Umbilical cord (tissue), 2 donors: ENCODE data around the gene TTC38. TPM values are rescaled to one million over a fixed set of nuclear protein-coding genes. Genes with fewer than 3 reads are reported as not detected.

Source experiments
- DNase-seq: peaks from one replicate; pipeline ENCODE4 v3.0.0-alpha.2; 2015; ENCODE audit warnings: low spot score
- total RNA-seq: library from RNA; depleted of rRNA; stranded (reverse); fragments of >200 nt; gene quantifications from one replicate; pipeline ENCODE4 v1.2.3, GENCODE V29; 2014; ENCODE audit warnings: low replicate concordance; ENCODE audit not compliant: insufficient read depth

The TTC38 gene
- total RNA-seq, result 20.7 TPM

- peak; percentile 86 for DNase-seq
Measured at GRCh38 chr22:46267431-46268279, at the start of gene TTC38. Gene TTC38, plus strand, starts transcription at chr22:46268008. Its CDS starts 32 bp downstream, at chr22:46268040.

GRCh38 chr22:46219636-46220035, 48.2 kb upstream of the TTC38 start:
- DNase-seq, result no peak

- no peak for DNase-seq
Measured at GRCh38 chr22:46220921-46221320, 46.9 kb upstream of the TTC38 start.

GRCh38 chr22:46224044-46224897, 43.5 kb upstream of the TTC38 start:
- no peak for DNase-seq

GRCh38 chr22:46224898-46225290, 42.9 kb upstream of the TTC38 start:
- no peak for DNase-seq

GRCh38 chr22:46225631-46226030, 42.2 kb upstream of the TTC38 start:
- no peak for DNase-seq

- no peak for DNase-seq
Measured at GRCh38 chr22:46226577-46226976, 41.2 kb upstream of the TTC38 start.

- DNase-seq, result no peak
Measured at GRCh38 chr22:46229701-46230100, 38.1 kb upstream of the TTC38 start.

GRCh38 chr22:46230262-46230901, 37.4 kb upstream of the TTC38 start:
- no peak for DNase-seq

- peak; percentile 30 for DNase-seq
Measured at GRCh38 chr22:46233231-46233630, 34.6 kb upstream of the TTC38 start.

- DNase-seq, result no peak
Measured at GRCh38 chr22:46234969-46235368, 32.8 kb upstream of the TTC38 start.

GRCh38 chr22:46237453-46238124, 30.2 kb upstream of the TTC38 start:
- no peak for DNase-seq

- no peak for DNase-seq
Measured at GRCh38 chr22:46238541-46238940, 29.3 kb upstream of the TTC38 start.

- no peak for DNase-seq
Measured at GRCh38 chr22:46239261-46240048, 28.4 kb upstream of the TTC38 start.

- no peak for DNase-seq
Measured at GRCh38 chr22:46240073-46240472, 27.7 kb upstream of the TTC38 start.

GRCh38 chr22:46240506-46240905, 27.3 kb upstream of the TTC38 start:
- no peak for DNase-seq

- DNase-seq, result no peak
Measured at GRCh38 chr22:46240907-46241306, 26.9 kb upstream of the TTC38 start.

GRCh38 chr22:46241396-46242007, 26.3 kb upstream of the TTC38 start:
- no peak for DNase-seq

- DNase-seq, result no peak
Measured at GRCh38 chr22:46242076-46242475, 25.7 kb upstream of the TTC38 start.

- DNase-seq, result no peak
Measured at GRCh38 chr22:46244771-46245170, 23.0 kb upstream of the TTC38 start.
